ENCODE results near the gene ADGRL3.

Gene ADGRL3

GRCh38 chr4:61426229-61426628 is 226.1 kb downstream of the ADGRL3 start:
- no peak for DNase-seq (ENCODE audit: low read depth)

GRCh38 chr4:61427099-61427817 is 227.1 kb downstream of the ADGRL3 start:
- no peak for DNase-seq (ENCODE audit: low read depth)

DNA sequence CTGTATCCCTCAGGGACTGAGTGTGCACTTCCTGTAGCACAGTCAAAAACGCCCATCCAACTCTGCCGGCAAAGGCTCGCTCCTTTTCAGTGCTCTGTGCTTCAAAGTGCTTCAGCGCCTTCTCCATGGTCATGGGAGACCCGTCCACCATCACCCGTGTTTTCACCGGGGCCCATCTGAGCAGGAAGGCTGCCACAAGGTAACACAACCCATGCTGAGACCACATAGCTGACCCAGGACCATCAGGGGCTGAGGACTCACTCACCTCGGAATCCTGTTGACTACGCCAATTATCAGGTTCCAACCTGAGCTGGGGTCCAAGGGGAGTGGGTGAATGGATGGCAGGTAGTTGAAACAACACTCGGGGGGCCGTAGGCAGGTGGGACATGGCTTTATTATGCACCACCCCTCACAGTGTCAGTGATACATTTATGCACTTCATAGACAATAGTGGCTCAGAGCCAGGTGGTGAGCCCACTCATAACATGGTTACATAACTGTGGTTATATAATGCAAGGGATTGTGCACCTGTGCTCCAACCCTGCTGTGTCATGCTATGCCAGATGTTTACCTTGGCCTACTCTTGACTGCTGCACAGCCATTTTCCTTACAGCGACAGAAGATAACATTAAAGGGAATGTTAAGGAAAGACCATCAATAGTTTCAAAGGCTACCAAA is 227.8 kb downstream of the ADGRL3 start:
- no peak for DNase-seq (ENCODE audit: low read depth)

- DNase-seq (ENCODE audit: low read depth): no peak
Measured at GRCh38 chr4:61428950-61429349, 228.8 kb downstream of the ADGRL3 start.

- no peak for DNase-seq (ENCODE audit: low read depth)
Measured at GRCh38 chr4:61431131-61431530, 231.0 kb downstream of the ADGRL3 start.

DNA sequence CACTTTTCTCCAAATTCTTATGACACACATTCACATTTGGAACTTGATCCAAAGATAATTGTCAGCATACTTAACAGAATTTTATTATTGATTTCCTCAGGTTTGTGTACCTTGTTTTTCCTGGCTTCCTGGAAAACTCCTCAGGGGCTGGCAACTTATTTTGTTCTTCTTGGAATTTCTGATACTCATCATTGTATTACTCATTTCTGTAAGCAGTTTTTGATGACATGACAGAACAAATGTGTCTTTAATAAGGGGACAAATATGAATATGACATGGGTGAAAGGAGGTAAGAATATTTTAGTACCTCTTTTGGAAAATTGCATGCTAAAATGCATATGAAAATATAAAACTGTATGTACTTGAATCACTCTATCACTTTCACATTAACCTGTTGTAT is 237.8 kb downstream of the ADGRL3 start:
- no peak for DNase-seq (ENCODE audit: low read depth)

GRCh38 chr4:61440321-61440720 is 240.2 kb downstream of the ADGRL3 start:
- DNase-seq (ENCODE audit: low read depth): no peak

DNA sequence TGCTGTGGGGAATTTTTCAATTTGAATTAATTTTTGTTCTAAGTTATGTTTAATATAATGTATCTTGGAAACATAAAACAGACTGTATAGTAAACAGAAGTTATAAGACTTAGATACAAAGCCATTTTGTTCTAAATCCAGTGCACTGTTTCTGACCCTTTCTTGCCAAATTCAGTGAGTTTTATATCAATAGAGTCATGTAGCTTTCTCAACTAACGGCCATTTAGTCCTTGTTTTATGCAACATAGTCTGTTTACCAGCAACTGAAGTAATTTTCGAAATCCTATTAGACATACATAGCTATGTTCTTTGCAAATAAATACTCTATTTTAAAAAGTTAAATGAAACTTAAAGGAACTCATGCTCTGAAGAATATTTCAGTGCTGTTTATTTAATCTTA is 242.8 kb downstream of the ADGRL3 start:
- no peak for DNase-seq (ENCODE audit: low read depth)

DNA sequence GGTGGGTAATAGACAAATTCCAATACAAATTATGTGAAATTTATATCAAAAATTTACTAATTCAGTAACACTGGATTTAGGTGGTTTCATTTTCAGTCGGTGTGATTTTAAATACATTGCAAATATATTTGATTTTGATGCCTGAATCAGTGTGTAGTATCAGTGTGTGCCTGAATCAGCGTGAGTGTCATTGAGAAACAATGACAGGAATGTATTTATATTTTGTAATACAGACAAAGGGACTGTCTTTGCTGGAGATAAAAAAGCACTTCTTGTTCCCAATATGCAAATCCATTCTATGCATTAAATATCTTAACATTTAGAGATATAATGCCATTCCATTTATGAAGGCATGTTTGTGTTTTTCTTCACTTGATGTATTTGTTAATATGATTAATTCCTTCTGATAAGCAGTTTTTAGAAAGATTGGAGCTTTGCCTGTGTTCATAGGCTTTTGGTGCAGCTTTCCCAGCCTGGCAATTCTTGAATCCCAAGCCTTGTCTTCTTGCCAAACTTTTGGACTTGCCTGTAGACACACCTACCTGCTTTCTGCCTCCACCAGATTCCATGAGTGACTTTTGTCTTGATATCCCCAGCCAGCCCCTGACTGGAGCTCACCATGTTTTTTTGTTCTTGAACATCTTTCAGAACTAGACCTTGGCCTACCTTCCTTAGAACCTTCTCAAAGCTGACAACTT is 243.8 kb downstream of the ADGRL3 start:
- no peak for DNase-seq (ENCODE audit: low read depth)

DNA sequence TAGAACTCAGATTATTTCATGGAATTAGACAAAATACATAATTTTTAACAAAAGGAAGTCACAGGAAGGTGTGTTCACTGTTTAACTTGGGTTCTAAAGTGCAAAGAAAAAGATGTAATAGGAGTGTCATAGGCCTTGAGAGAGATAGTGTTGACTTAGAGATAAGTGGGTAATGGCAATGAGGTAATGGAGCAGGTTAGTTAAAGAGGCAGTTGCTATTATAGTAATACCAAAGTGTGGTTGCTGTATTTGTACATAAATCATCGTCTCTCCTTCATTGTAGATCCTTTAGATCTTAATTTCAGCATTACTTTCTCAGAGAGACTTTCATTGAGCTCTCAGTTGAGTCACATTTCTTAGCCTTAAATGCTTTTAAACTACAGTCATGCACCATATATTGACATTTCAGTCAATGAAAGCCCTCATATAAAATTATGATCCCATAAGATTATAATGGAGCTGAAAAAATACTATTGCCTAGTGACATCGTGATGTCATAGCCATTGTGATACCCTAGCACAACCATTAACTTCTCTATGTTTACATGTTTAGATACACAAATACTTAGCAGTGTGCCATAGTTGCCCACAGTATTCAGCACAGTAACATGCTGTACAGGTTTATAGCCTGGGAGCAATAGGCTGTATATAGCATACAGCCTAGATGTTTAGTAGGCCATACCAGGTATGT is 245.4 kb downstream of the ADGRL3 start:
- DNase-seq (ENCODE audit: low read depth): no peak

DNA sequence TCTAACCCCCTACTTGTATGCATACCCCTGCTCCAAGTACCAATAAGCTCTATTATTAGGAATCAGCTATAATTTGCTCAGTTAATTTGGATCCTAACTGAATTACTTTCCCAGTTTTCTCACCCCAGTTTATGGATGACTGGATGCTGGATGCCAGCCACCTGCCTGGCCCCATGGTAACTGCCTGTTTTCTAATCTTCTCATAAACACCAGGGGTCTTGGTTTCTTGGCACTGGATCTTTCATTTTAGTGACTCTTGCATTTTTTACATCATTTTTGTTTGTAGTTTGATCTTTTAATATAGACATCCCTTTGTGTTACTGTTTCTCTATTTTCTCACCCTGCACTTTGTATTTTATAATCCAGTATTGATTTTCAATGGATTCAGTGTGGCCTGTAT is 246.8 kb downstream of the ADGRL3 start:
- no peak for DNase-seq (ENCODE audit: low read depth)

DNA sequence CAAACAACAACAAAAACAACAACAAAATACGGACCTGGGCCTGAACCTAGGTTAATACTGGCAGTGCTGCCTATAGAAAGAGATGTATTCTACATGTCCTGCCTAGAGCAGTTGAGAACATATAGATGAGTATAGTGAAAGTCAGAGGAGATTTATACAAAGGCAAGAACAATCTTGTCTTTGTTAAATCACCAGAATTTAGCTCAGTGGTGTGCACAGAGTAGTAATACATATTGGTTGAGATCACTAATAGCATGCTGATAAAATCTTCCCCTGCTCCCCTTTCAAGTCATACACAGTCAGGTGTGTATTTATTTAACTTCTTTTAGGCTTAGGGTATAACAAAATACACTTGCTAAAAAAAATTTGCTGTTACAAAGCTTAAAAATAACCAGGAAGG is 247.8 kb downstream of the ADGRL3 start:
- no peak for DNase-seq (ENCODE audit: low read depth)

- DNase-seq (ENCODE audit: low read depth): no peak
Measured at GRCh38 chr4:61451935-61452334, 251.8 kb downstream of the ADGRL3 start.

DNA sequence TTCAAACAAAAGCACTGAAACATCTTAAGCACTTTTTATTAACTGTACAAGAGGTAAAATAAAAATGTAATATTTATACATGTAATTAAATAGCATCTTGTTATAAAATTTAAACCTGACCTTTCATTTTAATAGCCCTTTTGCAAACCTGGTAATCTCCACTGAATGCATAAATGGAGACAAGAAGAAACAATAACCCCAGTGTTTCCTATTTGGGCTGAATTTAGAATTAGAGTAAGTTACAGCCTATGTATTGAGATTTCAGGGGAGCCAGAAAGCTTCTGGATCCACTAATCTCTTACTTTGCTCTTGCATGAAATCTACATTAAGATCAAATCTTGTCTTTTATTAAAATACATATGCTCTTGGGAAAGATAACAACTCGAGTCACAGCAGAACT is 261.8 kb downstream of the ADGRL3 start:
- DNase-seq (ENCODE audit: low read depth): no peak

DNA sequence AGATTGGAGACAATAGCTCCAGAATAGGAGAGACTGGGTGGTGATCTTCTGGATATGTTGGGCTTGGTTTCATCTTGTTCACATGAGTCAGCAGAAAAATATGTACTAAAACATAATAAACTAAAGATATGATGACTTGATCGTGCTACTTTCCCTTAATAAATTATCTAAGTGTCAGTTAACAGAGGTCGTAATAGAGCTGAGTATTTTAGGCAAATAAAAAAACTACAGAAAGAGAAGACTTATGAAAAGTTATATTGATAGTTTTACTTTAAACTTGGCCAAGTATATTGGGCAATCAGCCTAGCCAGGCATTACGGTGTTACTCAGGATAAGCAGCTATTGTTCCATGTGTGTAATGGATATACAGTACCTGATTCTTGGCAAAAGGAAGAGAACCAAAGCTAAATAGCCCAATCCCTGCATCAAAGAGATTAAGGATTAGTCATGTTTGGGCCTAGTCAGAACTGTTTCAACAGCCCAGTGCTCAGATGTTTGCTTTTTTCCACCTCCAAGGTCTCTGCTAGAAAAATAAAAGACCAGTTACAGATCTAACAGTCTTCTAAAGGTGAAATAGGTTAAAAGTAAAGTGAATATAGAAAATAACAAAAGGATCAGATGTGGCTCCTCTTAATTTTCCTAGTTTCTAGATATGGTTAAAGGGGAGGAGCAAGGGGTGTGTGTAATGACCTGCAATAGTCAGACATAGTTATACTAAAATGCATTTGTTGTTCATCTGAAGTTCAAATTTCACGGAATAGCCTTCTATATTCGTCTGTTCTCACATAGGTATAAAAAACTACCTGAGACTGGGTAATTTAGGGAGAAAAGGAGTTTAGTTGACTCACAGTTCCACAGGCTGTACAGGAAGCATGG is 262.6 kb downstream of the ADGRL3 start:
- no peak for DNase-seq (ENCODE audit: low read depth)

- no peak for DNase-seq (ENCODE audit: low read depth)
Measured at GRCh38 chr4:61468024-61468720, 268.0 kb downstream of the ADGRL3 start.

GRCh38 chr4:61473306-61473705 is 273.2 kb downstream of the ADGRL3 start:
- no peak for DNase-seq (ENCODE audit: low read depth)

DNA sequence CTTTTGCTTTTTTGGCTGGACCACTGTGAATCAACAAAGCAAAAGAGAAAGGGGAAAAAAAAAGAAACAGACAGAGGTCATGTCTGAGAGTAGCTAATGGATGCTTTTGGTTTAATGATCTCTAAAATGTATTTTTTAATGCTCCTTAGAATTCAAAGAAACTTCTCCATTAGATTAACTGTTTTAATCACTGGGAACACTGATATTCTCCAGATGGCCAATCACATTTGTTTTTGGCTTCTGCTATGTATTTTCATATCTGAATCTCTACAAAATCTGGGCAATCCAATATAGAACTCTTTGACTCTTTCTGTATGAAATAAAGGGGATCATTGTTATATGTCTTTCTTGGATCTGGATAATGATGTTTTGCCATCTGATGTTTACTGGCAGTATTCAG is 278.2 kb downstream of the ADGRL3 start:
- DNase-seq (ENCODE audit: low read depth): no peak

- DNase-seq (ENCODE audit: low read depth): no peak
Measured at GRCh38 chr4:61485056-61485455, 284.9 kb downstream of the ADGRL3 start.

DNA sequence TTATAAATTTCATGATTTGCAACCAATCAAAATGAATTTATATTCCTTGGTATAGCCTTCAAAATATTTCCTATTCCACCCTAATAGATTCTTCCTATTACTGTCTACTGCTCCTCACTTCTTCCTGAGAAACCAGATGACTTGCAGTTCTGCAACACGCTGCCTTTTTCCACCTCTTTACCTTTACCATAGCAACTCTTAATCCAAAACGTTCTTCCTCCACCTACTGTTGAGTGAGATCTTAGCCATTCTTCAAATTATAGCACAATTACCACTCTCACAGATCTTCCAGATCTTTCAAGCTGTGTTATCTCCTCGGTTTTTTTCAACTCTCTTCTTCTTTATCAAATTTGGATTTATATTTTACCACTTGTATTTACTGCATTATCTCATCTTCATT is 289.8 kb downstream of the ADGRL3 start:
- no peak for DNase-seq (ENCODE audit: low read depth)

- no peak for DNase-seq (ENCODE audit: low read depth)
Measured at GRCh38 chr4:61493041-61493440, 292.9 kb downstream of the ADGRL3 start.
